Upper lobe of right lung (tissue), 1 donor: Measurements from ENCODE around the gene RPL7A. TPM values are rescaled to one million over a fixed set of nuclear protein-coding genes. Genes with fewer than 3 reads are reported as not detected.

Experiments
- ATAC-seq: fragments of 200-7000 bp; cut with Tn5 transposase; one replicate; pipeline ENCODE4 v1.9.1; 2020; ENCODE audit warnings: mild to moderate bottlenecking, moderate library complexity
- DNase-seq: peaks from one replicate; pipeline ENCODE4 v3.0.0-alpha.2; 2020
- H3K27ac ChIP-seq: fragments of 200-600 bp; one replicate; pipeline ENCODE4 v1.8.0; 2022
- H3K27me3 ChIP-seq: fragments of 200-600 bp; one replicate; pipeline ENCODE4 v1.8.0; 2022; ENCODE audit warnings: mild to moderate bottlenecking
- H3K36me3 ChIP-seq: fragments of 200-600 bp; one replicate; pipeline ENCODE4 v1.8.0; 2022
- H3K4me1 ChIP-seq: fragments of 200-600 bp; one replicate; pipeline ENCODE4 v1.8.0; 2022
- H3K4me3 ChIP-seq: fragments of 200-600 bp; one replicate; pipeline ENCODE4 v1.8.0; 2022; ENCODE audit warnings: mild to moderate bottlenecking
- H3K9me3 ChIP-seq: fragments of 200-600 bp; one replicate; pipeline ENCODE4 v1.8.0; 2022
- intact Hi-C: fragments of 100-400 bp; cut with DNase I; formaldehyde crosslinking; loops from one replicate; pipeline ENCODE4 v1.11.0; 2022
- total RNA-seq: library from RNA; stranded (reverse); fragmentation: NEBNext Ultra II Directional; extraction: Animal tissue kit (Norgen Biotek cat#: 25700); gene quantifications from one replicate; pipeline ENCODE4 v1.2.1, GENCODE V29; 2021
- TF ChIP-seq, protein P1 (sequence below): fragments of 200-600 bp; IDR thresholded peaks from one replicate; pipeline ENCODE4 v1.8.0; 2022; ENCODE audit warnings: antibody characterized with exemption
- donor health status: DM: no; HTN: yes; CAD: no; lungs with severe emphysema.

The RPL7A gene
- total RNA-seq, 1 donor from 2014 or later, result 1,380 TPM

DNA sequence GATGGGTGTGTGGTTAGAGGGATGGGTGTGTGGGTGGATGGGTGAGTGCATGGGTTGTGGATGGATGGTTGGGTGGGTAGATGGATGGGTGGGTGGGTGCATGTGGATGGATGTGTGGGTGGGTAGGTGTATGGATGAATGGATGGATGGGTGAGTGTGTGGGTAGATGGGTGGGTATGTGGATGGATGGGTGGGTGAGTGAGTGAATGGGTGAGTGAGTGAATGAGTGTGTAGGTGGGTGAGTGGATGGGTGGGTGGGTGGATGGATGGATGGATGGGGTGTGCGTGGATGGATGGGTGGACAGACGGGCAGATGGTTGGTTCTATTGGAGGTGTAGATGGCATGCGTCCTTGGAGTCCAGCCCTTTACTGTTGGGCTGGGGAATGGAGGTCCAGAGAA lies 45.4 kb downstream of the RPL7A start:
- Histone ChIP-seq H3K27me3 (peaks cover 16% of the 10 kb centered on the region), H3K4me3 (no peak overlapping the region), H3K4me1 (no peaks in the 10 kb centered on the region), H3K27ac (no peak overlapping the region), H3K36me3 (no peaks in the 10 kb centered on the region), H3K9me3 (no peaks in the 10 kb centered on the region)
- TF ChIP-seq, protein P1, sequence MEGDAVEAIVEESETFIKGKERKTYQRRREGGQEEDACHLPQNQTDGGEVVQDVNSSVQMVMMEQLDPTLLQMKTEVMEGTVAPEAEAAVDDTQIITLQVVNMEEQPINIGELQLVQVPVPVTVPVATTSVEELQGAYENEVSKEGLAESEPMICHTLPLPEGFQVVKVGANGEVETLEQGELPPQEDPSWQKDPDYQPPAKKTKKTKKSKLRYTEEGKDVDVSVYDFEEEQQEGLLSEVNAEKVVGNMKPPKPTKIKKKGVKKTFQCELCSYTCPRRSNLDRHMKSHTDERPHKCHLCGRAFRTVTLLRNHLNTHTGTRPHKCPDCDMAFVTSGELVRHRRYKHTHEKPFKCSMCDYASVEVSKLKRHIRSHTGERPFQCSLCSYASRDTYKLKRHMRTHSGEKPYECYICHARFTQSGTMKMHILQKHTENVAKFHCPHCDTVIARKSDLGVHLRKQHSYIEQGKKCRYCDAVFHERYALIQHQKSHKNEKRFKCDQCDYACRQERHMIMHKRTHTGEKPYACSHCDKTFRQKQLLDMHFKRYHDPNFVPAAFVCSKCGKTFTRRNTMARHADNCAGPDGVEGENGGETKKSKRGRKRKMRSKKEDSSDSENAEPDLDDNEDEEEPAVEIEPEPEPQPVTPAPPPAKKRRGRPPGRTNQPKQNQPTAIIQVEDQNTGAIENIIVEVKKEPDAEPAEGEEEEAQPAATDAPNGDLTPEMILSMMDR, result no peak
- no peak for ATAC-seq
- intact Hi-C loops, result no loop called here
- DNase-seq, result no peak

- TF ChIP-seq, protein P1, result no peak
- ATAC-seq (no peak), DNase-seq (no peak)
- no peak overlapping the region for H3K4me3 ChIP-seq
- intact Hi-C loops, result no loop called here
- H3K4me1 ChIP-seq, result no peaks in the 10 kb centered on the region
- no peaks in the 10 kb centered on the region for H3K36me3 ChIP-seq
- no peaks in the 10 kb centered on the region for H3K9me3 ChIP-seq
- no peak overlapping the region for H3K27ac ChIP-seq
- H3K27me3 ChIP-seq, result peaks cover 16% of the 10 kb centered on the region
Measured at GRCh38 chr9:133394687-133395271, 46.8 kb downstream of the RPL7A start.

DNA sequence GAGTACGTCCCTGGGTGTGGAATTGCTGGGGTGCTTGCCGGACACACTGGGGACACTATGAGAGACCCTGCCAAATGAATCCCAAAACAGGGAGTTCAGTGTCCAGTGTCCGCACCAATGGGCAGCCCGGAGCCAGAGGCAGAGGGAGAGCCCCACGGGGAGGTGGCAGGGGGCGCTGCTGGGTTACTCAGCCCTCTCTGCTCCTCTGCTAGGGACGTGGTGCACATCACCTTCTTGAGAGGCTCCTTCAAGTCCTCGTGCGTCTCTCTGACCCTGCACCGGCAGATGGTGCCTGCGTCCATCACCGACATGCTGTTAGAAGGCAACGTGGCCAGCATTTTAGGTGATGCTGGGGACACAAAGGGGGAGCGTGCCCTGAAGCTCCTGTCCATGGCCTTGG lies 48.9 kb downstream of the RPL7A start:
- Histone ChIP-seq H3K36me3 (no peaks in the 10 kb centered on the region), H3K4me3 (no peak overlapping the region), H3K4me1 (no peaks in the 10 kb centered on the region), H3K27ac (no peak overlapping the region), H3K9me3 (no peaks in the 10 kb centered on the region), H3K27me3 (peaks cover 16% of the 10 kb centered on the region)
- ATAC-seq, result peak; percentile 17
- TF ChIP-seq, protein P1, result peak; percentile 23
- intact Hi-C loops, result no loop called here
- DNase-seq, result no peak

DNA sequence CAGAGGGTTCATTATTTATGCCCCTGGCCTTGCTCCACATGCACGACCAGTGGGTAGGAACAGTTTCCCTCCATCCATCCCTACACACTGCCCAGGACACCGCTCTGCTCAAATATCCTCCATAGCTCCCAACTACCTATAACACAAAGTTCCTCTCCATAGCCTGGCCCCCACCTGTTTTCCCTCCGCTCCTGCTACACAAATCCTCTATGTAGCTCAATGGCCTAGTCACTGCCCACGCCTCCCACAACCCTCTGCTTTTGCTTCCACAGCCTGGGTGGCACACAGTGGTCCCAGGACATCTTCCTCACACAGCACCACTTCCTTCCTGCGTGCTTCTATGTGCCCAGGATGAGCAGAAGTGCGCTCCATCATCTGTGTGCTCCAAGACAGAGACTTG lies 49.4 kb downstream of the RPL7A start:
- Histone ChIP-seq H3K36me3 (no peaks in the 10 kb centered on the region), H3K9me3 (no peaks in the 10 kb centered on the region), H3K27ac (no peak overlapping the region), H3K4me1 (no peaks in the 10 kb centered on the region), H3K4me3 (no peak overlapping the region), H3K27me3 (peaks cover 16% of the 10 kb centered on the region)
- intact Hi-C loops, result no loop called here
- TF ChIP-seq, protein P1, result no peak
- no peak for DNase-seq
- ATAC-seq, result no peak

DNA sequence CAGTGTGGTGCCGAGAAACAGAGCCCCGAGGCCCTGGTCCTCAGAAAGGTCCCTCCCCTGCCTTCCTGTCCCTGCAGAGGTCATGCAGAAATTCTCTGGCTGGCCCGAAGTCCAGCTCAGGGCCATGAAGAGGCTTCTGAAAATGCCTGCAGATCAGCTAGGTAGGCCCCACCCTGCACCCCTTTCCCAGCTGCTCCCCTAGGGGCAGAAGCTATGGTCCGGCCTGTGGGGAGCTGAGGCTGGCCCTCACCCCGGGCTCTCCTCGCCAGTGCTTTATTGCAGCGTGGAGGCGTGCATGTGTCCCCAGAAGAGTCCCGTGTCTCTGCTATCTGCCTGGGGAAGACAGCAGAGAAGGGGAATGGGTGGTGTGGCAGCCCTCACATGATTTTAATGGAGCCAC lies 49.9 kb downstream of the RPL7A start:
- no peaks in the 10 kb centered on the region for H3K36me3 ChIP-seq
- no peak for DNase-seq
- TF ChIP-seq, protein P1, result no peak
- no peaks in the 10 kb centered on the region for H3K9me3 ChIP-seq
- no peak overlapping the region for H3K4me3 ChIP-seq
- no peak overlapping the region for H3K27ac ChIP-seq
- intact Hi-C loops, result no loop called here
- no peak for ATAC-seq
- H3K27me3 ChIP-seq, result peaks cover 16% of the 10 kb centered on the region
- H3K4me1 ChIP-seq, result no peaks in the 10 kb centered on the region

DNA sequence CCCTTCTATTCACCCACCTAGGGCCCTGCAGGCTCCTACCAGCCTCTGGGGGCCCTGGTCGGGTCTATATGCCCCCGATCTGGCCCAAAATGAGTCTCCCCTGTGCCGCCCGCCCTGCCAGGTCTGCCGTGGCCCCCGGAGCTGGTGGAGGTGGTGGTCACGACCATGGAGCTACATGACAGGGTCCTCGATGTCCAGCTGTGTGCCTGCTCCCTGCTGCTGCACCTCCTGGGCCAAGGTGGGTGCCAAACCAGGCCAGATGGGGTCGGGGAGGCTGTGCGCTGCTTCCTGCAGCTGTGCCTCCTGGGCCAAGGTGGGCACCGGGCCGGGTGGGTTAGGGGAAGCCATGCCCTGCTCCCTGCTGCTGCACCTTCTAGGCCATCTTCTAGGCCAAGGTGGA lies 52.3 kb downstream of the RPL7A start:
- ATAC-seq (no peak), DNase-seq (no peak)
- Histone ChIP-seq H3K27ac (no peak overlapping the region), H3K4me3 (no peak overlapping the region), H3K4me1 (no peaks in the 10 kb centered on the region), H3K27me3 (peaks cover 4% of the 10 kb centered on the region), H3K36me3 (peaks cover 15% of the 10 kb centered on the region), H3K9me3 (no peaks in the 10 kb centered on the region)
- intact Hi-C loops, result no loop called here
- TF ChIP-seq, protein P1, result no peak
